Stimulated activated CD4-positive, alpha-beta T cell treated with anti-CD3 and anti-CD28 coated beads, Interleukin-1b, Interleukin-23, amount 100 ng/mL, for 48 hours (primary cell): ENCODE measurements around the gene EXD3.
"Not testable (repeated sequence)": the region's sequence is repeated elsewhere in the genome, so short reads cannot be mapped to it uniquely, and the experiment has no call there.

Experiments used
- DNase-seq: peaks from one replicate; pipeline ENCODE4 v3.0.0-alpha.2; 2020

Gene EXD3

GRCh38 chr9:137265496-137266161 lies 157.3 kb downstream of the EXD3 start:
- no peak for DNase-seq

DNA sequence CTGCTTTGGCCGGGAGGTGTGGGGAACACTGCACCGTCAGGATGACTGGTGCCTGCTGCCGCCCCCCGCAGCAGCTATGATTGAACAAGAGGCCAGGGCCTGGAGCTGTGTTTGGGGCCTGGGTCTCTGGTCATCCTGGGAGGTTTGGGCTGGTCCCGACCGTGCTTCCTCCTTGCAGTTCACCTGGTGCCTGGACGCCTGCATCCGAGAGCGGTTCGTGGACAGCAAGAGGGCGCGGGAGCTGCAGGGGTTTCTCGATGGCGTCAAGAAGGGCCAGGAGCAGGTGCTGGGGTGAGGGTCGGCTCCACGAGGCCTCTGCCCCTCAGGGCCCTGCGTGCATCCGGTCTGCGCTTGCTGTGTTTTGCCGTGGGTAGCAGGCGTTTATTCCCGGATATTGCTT lies 158.9 kb downstream of the EXD3 start:
- DNase-seq: no peak

DNA sequence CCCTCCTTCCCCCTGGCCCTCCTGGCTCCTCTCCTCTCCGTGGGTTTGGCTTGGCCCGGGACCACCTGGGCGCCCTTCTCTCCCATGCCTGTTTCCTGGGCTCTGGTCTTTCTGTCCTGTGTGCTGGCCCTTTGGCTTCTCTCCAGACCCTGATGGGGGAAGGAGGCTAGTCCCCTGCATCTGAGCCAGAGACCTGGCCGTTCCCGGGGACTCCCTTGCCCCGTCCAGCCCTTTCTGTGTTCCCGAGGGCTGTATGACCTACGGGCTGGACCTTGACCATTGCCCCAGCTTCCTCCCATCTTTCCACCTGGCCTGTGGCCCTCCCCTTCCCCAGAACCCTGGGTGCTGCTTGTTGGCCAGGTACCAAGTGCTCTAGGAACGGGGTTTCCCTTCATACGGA lies 159.5 kb downstream of the EXD3 start:
- no peak for DNase-seq

GRCh38 chr9:137262909-137263285 lies 160.1 kb downstream of the EXD3 start:
- DNase-seq: no peak

DNA sequence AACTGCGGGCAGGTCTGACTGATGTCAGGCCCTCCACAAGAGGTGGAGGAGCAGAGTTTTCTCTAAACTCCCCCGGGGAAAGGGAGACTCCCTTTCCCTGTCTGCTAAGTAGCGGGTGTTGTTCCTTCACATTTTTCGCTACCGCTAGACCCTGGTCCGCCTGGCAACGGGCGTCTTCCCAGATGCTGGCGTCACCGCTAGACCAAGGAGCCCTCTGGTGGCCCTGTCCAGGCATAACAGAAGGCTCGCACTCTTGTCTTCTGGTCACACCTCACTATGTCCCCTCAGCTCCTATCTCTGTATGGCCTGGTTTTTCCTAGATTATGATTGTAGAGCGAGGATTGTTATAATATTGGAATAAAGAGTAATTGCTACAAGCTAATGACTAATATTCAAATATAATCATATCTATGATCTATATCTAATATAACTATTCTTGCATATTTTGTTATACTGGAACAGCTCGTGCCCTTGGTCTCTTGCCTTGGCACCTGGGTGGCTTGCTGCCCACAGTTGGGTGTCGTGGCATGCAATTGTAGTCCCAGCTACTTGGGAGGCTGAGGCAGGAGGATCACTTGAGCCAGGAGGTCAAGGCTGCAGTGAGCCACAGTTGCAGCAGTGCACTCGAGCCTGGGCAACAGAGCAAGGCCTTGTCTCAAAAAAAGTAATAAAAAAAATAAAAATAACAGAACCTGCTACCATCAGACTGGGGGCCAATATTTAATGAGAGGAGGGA lies 160.6 kb downstream of the EXD3 start:
- not testable (repeated sequence) for DNase-seq
